Measurements from ENCODE around the gene SHH. TPM values are rescaled to one million over a fixed set of nuclear protein-coding genes. Genes with fewer than 3 reads are reported as not detected.
"Not testable (repeated sequence)": the region's sequence is repeated elsewhere in the genome, so short reads cannot be mapped to it uniquely, and the experiment has no call there.

Gene SHH
- total and polyA plus RNA-seq, 3 experiments from 2014 or later = not detected

DNA sequence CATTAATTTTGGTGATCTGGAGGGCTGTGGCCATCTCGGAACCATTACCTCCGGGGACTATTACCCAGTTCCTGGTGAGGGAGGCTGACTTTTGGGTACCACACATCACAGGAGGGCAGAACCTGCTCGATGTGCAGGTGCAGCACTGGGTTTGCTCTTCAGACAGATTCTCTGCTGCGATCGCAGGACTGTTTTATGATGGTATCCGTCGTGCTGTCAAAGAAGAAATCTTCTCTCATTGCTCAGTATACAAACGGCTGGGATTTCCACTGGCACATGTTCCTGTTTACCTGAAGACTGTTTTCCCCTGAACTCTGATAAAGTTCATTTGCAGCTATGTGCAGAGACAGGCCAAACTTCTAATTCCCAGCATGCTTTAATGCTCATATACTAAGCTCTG lies 27.2 kb upstream of the SHH start:
- CTCF ChIA-PET = no interaction called here
- POLR2A ChIA-PET = no interaction called here
- H3K4me1 Mint-ChIP-seq = no peaks in the 10 kb centered on the region

DNA sequence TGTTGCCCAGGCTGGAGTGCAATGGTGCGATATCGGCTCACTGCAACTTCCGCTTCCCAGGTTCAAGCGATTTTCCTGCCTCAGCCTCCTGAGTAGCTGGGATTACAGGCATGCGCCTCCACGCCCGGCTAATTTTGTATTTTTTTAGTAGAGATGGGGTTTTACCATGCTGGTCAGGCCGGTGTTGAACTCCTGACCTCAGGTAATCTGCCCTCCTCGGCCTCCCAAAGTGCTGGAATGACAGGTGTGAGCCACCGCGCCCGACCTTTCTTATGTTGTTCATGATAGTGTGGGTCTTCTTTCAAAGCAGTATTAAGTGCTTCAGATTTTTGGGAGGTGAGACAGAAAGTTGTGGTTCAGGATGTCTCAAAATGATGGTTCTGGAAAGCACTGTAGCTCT lies 26.0 kb upstream of the SHH start:
- H3K4me3 Mint-ChIP-seq; H3K9me3 ChIP-seq (ENCODE audit: low read length); H3K27ac ChIP-seq (ENCODE audit: low read depth, low read length); H3K4me1 ChIP-seq (ENCODE audit: insufficient read depth, low read length); H3K4me3 ChIP-seq (ENCODE audit: low read length); H3K27ac Mint-ChIP-seq; H3K36me3 ChIP-seq (ENCODE audit: insufficient read depth, low read length); H3K9me3 Mint-ChIP-seq; DNase-seq; POLR2A ChIA-PET; H3K36me3 Mint-ChIP-seq; H3K4me1 Mint-ChIP-seq; CTCF ChIA-PET; H3K27me3 ChIP-seq (ENCODE audit: insufficient read depth, low read length, poor library complexity, severe bottlenecking): not testable (repeated sequence)
- peaks cover 8 to 12% of the 10 kb centered on the region in 2 donors for H3K27me3 Mint-ChIP-seq

More for the DNA sequence above, 27.2 kb upstream of the SHH start:
- Mint-ChIP-seq H3K4me3 (no peak overlapping the region), H3K27me3 (peaks cover 8 to 12% of the 10 kb centered on the region in 2 donors), H3K27ac (no peak overlapping the region), H3K36me3 (no peaks in the 10 kb centered on the region), H3K9me3 (no peaks in the 10 kb centered on the region)
- H3K4me3 ChIP-seq (ENCODE audit: low read length) = no peak overlapping the region
- H3K9me3 ChIP-seq (ENCODE audit: low read length) = no peaks in the 10 kb centered on the region
- no peak overlapping the region for H3K27ac ChIP-seq (ENCODE audit: low read depth, low read length)
- H3K36me3 ChIP-seq (ENCODE audit: insufficient read depth, low read length) = no peaks in the 10 kb centered on the region
- no peaks in the 10 kb centered on the region for H3K27me3 ChIP-seq (ENCODE audit: insufficient read depth, low read length, poor library complexity, severe bottlenecking)
- DNase-seq = no peak
- no peaks in the 10 kb centered on the region for H3K4me1 ChIP-seq (ENCODE audit: insufficient read depth, low read length)

DNA sequence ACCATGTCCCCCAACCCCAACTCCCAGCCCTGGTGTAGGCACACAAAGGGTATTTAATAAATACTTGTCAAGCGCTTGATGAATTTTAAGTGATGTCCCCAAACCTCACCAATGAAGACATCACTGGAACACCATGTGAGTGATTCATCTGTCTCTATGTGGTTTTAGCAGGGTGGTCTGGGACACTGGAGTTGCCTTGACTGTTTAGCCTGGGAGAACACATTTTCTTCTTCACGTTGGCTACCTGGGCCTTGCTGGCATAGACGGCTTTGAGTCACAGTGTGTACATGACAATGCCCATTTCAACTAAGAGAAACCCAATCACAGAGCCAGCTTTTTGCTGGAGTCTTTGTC lies 24.8 kb upstream of the SHH start:
- Mint-ChIP-seq H3K4me3 (no peak overlapping the region), H3K4me1 (no peaks in the 10 kb centered on the region), H3K27me3 (peaks cover 3 to 12% of the 10 kb centered on the region in 2 donors), H3K36me3 (no peaks in the 10 kb centered on the region), H3K9me3 (no peaks in the 10 kb centered on the region), H3K27ac (no peak overlapping the region)
- ChIA-PET POLR2A (no interaction called here), CTCF (no interaction called here)
- Histone ChIP-seq H3K36me3 (ENCODE audit: insufficient read depth, low read length) (no peaks in the 10 kb centered on the region), H3K27ac (ENCODE audit: low read depth, low read length) (no peak overlapping the region), H3K27me3 (ENCODE audit: insufficient read depth, low read length, poor library complexity, severe bottlenecking) (no peaks in the 10 kb centered on the region), H3K4me3 (ENCODE audit: low read length) (no peak overlapping the region), H3K4me1 (ENCODE audit: insufficient read depth, low read length) (no peaks in the 10 kb centered on the region), H3K9me3 (ENCODE audit: low read length) (no peaks in the 10 kb centered on the region)
- no peak for DNase-seq

DNA sequence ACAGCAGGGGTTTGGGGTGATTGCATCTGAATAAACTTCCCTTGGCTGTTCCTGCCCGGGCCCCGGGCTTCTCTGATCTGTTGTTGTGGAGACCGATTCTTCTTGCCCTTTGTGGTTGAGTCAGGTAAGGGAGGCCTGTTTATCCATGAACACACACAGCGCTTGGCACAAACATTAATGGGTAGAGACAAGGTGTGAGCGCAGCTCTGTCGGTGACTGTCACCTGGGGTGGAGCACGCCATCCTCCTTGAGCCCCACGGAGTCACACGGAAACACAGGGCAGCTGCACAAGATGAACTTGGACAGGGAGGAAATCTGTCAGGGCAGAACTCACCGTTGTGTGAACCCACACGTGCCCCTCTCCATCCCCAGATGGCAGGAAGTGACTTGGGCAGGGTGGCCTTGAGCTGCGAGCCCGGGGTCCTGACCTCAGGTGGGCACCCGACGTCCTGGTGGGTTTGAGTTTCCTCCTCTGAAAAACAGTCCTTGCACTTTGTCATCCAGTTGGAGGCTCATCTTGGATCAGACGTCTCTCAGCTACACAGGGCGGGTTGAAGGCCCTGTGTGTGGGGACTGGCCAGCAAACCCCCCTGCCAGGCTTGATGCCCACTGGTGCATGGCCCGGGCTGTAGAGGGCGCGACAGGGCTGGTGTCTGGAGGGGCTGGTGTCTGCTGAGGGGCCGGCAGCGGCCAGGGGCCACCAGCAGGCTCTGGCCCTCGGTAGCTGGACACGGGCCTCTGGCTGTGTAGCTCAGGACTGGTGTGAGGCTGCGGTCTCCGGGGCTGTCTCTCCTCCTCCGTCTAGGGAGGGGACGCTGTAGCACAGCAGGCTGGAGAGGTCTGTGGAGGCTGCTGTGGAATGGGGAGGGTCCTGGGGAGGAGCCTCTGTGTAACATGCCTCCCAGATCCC lies 24.2 kb upstream of the SHH start:
- POLR2A ChIA-PET = no interaction called here
- no peaks in the 10 kb centered on the region for H3K9me3 ChIP-seq (ENCODE audit: low read length)
- no peaks in the 10 kb centered on the region for H3K4me1 Mint-ChIP-seq

DNA sequence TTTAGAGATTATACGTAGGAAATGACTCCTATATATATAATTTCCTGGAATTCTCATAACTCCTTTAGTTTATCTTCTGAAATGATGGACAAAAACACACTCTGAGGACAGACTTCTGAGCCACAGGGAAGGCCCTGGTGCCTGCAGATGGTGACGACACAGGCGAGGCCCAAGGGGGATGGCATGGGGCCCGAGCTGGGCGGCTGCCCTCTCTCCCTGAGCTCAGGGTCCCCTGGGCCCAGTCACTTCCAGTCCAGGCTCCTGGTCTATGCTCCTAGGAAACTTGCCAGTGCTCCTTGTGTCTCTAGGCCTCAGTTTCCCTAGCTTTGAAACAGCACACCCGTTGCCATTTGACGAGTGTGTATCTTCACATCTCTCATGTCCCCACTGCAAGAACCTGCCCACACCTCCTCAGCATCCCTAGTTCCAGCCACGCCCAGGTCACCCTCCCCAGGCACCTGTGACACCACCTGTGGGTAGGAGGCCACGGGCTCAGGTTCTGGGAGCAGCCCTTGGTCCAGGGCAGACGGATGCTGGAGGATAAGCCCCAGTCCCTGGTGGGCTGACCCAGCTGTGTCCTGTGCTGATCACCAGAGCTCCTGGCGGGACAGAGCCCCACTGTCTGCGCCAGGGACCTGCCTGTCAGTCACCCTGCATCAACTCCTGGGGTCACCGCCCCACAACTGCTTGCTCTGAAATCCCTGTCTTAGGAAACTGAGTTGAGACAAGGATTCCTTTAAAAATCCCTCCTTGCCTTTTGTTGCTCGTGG lies 23.4 kb upstream of the SHH start:
- H3K9me3 Mint-ChIP-seq = no peaks in the 10 kb centered on the region
- no peaks in the 10 kb centered on the region for H3K36me3 Mint-ChIP-seq
- H3K27ac Mint-ChIP-seq = no peak overlapping the region
- ChIA-PET POLR2A (no interaction called here), CTCF (no interaction called here)
- Histone ChIP-seq H3K36me3 (ENCODE audit: insufficient read depth, low read length) (no peaks in the 10 kb centered on the region), H3K9me3 (ENCODE audit: low read length) (no peaks in the 10 kb centered on the region), H3K27ac (ENCODE audit: low read depth, low read length) (no peak overlapping the region), H3K4me1 (ENCODE audit: insufficient read depth, low read length) (no peaks in the 10 kb centered on the region), H3K4me3 (ENCODE audit: low read length) (no peak overlapping the region), H3K27me3 (ENCODE audit: insufficient read depth, low read length, poor library complexity, severe bottlenecking) (no peaks in the 10 kb centered on the region)
- H3K4me1 Mint-ChIP-seq = no peaks in the 10 kb centered on the region
- DNase-seq = no peak
- peaks cover 2 to 7% of the 10 kb centered on the region in 2 donors for H3K27me3 Mint-ChIP-seq
- H3K4me3 Mint-ChIP-seq = no peak overlapping the region

More for the DNA sequence above, 24.2 kb upstream of the SHH start:
- no peaks in the 10 kb centered on the region for H3K27me3 ChIP-seq (ENCODE audit: insufficient read depth, low read length, poor library complexity, severe bottlenecking)
- Mint-ChIP-seq H3K4me3 (no peak overlapping the region), H3K36me3 (no peaks in the 10 kb centered on the region), H3K27ac (no peak overlapping the region), H3K27me3 (peaks cover 2 to 7% of the 10 kb centered on the region in 2 donors), H3K9me3 (no peaks in the 10 kb centered on the region)
- no peaks in the 10 kb centered on the region for H3K4me1 ChIP-seq (ENCODE audit: insufficient read depth, low read length)
- CTCF ChIA-PET = no interaction called here
- DNase-seq = no peak
- no peak overlapping the region for H3K27ac ChIP-seq (ENCODE audit: low read depth, low read length)
- H3K36me3 ChIP-seq (ENCODE audit: insufficient read depth, low read length) = no peaks in the 10 kb centered on the region
- no peak overlapping the region for H3K4me3 ChIP-seq (ENCODE audit: low read length)

DNA sequence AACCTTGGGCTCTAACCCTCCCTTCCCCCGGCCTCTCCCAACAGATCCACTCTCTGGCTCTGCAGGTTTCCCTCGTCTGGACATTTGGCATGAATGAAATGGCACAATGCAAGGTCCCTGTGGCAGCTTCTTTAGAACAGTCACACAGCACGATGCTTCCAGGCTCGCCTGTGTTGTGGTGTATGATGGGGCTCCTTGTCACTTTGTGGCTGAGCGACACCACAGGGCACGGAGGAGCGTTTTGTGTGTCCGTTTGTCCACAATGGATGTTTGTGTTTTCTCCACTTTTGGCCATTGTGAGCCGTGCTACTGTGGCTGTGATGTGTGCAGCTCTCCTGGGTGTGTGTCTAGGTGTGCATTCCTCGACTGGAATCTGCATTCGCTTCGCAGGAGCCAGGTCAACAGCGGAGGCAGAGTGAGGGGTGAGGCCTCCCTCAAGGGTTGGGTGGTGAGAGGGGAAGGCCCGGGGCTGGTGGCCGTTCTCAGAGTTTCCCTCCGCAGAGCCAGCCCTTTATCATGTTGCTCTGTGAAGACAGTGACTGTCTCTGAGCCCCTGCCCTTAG lies 22.3 kb upstream of the SHH start:
- no peaks in the 10 kb centered on the region for H3K9me3 Mint-ChIP-seq
- ChIA-PET POLR2A (no interaction called here), CTCF (no interaction called here)

DNA sequence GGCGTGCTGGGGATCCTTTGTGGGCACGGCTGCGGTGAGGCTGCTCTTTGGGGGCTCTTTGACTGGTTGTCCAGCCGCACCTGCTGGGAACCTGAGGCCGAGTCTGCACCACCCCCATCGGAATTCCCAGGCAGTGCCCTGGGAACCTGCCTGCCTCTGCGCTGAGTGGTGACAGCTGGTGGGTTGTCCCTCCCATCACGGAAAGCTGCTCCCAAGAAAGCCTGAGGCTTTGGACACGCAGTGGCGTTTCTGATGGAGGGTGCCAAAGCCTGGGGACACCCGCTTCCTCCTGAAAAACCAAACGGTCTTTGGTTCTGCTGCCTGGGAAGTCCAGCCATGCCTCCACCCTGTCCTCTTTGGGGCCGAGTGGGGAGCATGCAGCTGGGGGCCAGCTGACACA lies 21.4 kb upstream of the SHH start:
- Histone ChIP-seq H3K36me3 (ENCODE audit: insufficient read depth, low read length) (no peaks in the 10 kb centered on the region), H3K27me3 (ENCODE audit: insufficient read depth, low read length, poor library complexity, severe bottlenecking) (no peaks in the 10 kb centered on the region), H3K4me3 (ENCODE audit: low read length) (no peak overlapping the region), H3K9me3 (ENCODE audit: low read length) (no peaks in the 10 kb centered on the region), H3K4me1 (ENCODE audit: insufficient read depth, low read length) (no peaks in the 10 kb centered on the region), H3K27ac (ENCODE audit: low read depth, low read length) (no peak overlapping the region)
- ChIA-PET CTCF (no interaction called here), POLR2A (no interaction called here)
- Mint-ChIP-seq H3K36me3 (no peaks in the 10 kb centered on the region), H3K9me3 (no peaks in the 10 kb centered on the region), H3K27ac (no peak overlapping the region), H3K4me3 (no peak overlapping the region), H3K27me3 (peaks cover 3 to 12% of the 10 kb centered on the region in 2 donors), H3K4me1 (no peaks in the 10 kb centered on the region)
- DNase-seq = no peak

More for the DNA sequence above, 22.3 kb upstream of the SHH start:
- Histone ChIP-seq H3K9me3 (ENCODE audit: low read length) (no peaks in the 10 kb centered on the region), H3K27ac (ENCODE audit: low read depth, low read length) (no peak overlapping the region), H3K4me1 (ENCODE audit: insufficient read depth, low read length) (no peaks in the 10 kb centered on the region), H3K4me3 (ENCODE audit: low read length) (no peak overlapping the region), H3K36me3 (ENCODE audit: insufficient read depth, low read length) (no peaks in the 10 kb centered on the region), H3K27me3 (ENCODE audit: insufficient read depth, low read length, poor library complexity, severe bottlenecking) (no peaks in the 10 kb centered on the region)
- Mint-ChIP-seq H3K4me3 (no peak overlapping the region), H3K36me3 (no peaks in the 10 kb centered on the region), H3K27ac (peak overlapping the region in 1 of 8 donors; percentile 80), H3K27me3 (peaks cover 2 to 7% of the 10 kb centered on the region in 2 donors), H3K4me1 (no peaks in the 10 kb centered on the region)
- no peak for DNase-seq

DNA sequence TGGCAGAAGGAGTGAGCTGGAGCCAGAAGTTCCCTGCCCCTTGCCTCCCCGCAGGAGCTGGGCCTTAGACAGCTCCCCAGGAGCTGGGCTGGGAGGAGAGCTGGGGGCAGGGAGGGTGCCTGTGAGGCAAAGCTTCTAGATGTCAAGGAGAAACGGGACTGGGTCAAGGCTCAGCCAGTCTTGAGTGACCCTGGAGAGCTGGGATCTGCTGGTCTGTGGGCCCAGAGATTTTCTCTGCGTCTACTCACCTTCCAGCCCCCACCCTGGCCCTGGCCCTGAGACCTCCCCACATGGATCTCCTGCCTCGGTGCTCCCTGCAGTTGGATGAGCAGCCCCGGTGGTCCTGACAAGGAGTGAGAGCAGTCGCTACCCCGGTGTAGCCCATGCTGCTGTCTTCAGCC lies 20.3 kb upstream of the SHH start:
- H3K9me3 Mint-ChIP-seq = no peaks in the 10 kb centered on the region
- H3K27me3 ChIP-seq (ENCODE audit: insufficient read depth, low read length, poor library complexity, severe bottlenecking) = no peaks in the 10 kb centered on the region
- peaks cover 6 to 8% of the 10 kb centered on the region in 2 donors for H3K27me3 Mint-ChIP-seq
- H3K9me3 ChIP-seq (ENCODE audit: low read length) = no peaks in the 10 kb centered on the region
- no peaks in the 10 kb centered on the region for H3K36me3 ChIP-seq (ENCODE audit: insufficient read depth, low read length)
- no peak overlapping the region for H3K27ac Mint-ChIP-seq
- POLR2A ChIA-PET = no interaction called here
- H3K4me1 Mint-ChIP-seq = no peaks in the 10 kb centered on the region
- H3K36me3 Mint-ChIP-seq = no peaks in the 10 kb centered on the region
- no peak overlapping the region for H3K4me3 Mint-ChIP-seq
- H3K27ac ChIP-seq (ENCODE audit: low read depth, low read length) = no peak overlapping the region
- no peak for DNase-seq
- CTCF ChIA-PET = no interaction called here
- H3K4me3 ChIP-seq (ENCODE audit: low read length) = no peak overlapping the region
- no peaks in the 10 kb centered on the region for H3K4me1 ChIP-seq (ENCODE audit: insufficient read depth, low read length)
